Neural progenitor cell (in vitro differentiated cells): ENCODE data around the gene C1QC. TPM values are rescaled to one million over a fixed set of nuclear protein-coding genes. Genes with fewer than 3 reads are reported as not detected.

Experiments used
- DNase-seq: peaks from one replicate; pipeline ENCODE4 v3.0.0-alpha.2; 2016; ENCODE audit warnings: low spot score
- H2AFZ ChIP-seq: fragments of 200-600 bp; sonication (generic); replicated peaks from 2 replicates; pipeline ENCODE4 v1.6.1; 2016; ENCODE audit warnings: antibody characterized with exemption
- H3F3A ChIP-seq: fragments of 200-600 bp; sonication (generic); 2 replicates; pipeline ENCODE4 v1.6.1; 2016; ENCODE audit warnings: antibody characterized with exemption, low read depth
- H3K27ac ChIP-seq: fragments of 200-600 bp; sonication (generic); 2 replicates; pipeline ENCODE4 v1.5.1; 2016; ENCODE audit warnings: mild to moderate bottlenecking
- H3K27me3 ChIP-seq: fragments of 200-600 bp; sonication (generic); 2 replicates; pipeline ENCODE4 v1.6.1; 2016; ENCODE audit warnings: mild to moderate bottlenecking, moderate library complexity
- H3K36me3 ChIP-seq: fragments of 200-600 bp; sonication (generic); 2 replicates; pipeline ENCODE4 v1.5.1; 2016
- H3K4me1 ChIP-seq: fragments of 200-600 bp; sonication (generic); 2 replicates; pipeline ENCODE4 v1.6.1; 2016; ENCODE audit warnings: mixed run types
- H3K4me2 ChIP-seq: fragments of 200-600 bp; sonication (generic); 2 replicates; pipeline ENCODE4 v1.6.1; 2016
- H3K4me3 ChIP-seq: fragments of 200-600 bp; sonication (generic); 2 replicates; pipeline ENCODE4 v1.5.1; 2016
- H3K79me2 ChIP-seq: fragments of 200-600 bp; sonication (generic); 2 replicates; pipeline ENCODE4 v1.6.1; 2016; ENCODE audit warnings: low read depth
- H3K9ac ChIP-seq: fragments of 200-600 bp; sonication (generic); 2 replicates; pipeline ENCODE4 v1.6.1; 2016
- H3K9me3 ChIP-seq: fragments of 200-600 bp; sonication (generic); 2 replicates; pipeline ENCODE4 v1.5.1; 2016; ENCODE audit warnings: low read depth
- H4K20me1 ChIP-seq: fragments of 200-600 bp; sonication (generic); 2 replicates; pipeline ENCODE4 v1.6.1; 2016; ENCODE audit warnings: low read depth
- H3K27ac Mint-ChIP-seq: 3 replicates; pipeline ENCODE4 v1.8.0; 2021; ENCODE audit warnings: mixed read lengths
- H3K27me3 Mint-ChIP-seq: 2 replicates; pipeline ENCODE4 v1.8.0; 2022; ENCODE audit warnings: low read depth, mild to moderate bottlenecking, inconsistent platforms, moderate library complexity, mixed read lengths; ENCODE audit not compliant: insufficient read depth
- H3K36me3 Mint-ChIP-seq: 3 replicates; pipeline ENCODE4 v1.8.0; 2021; ENCODE audit warnings: mixed read lengths
- H3K4me1 Mint-ChIP-seq: 3 replicates; pipeline ENCODE4 v1.8.0; 2021; ENCODE audit warnings: mixed read lengths
- H3K4me3 Mint-ChIP-seq: 3 replicates; pipeline ENCODE4 v1.8.0; 2021; ENCODE audit warnings: mild to moderate bottlenecking, moderate library complexity, mixed read lengths
- H3K9me3 Mint-ChIP-seq: 3 replicates; pipeline ENCODE4 v1.8.0; 2020; ENCODE audit warnings: mixed read lengths
- CTCF ChIP-seq: fragments of 200-600 bp; sonication (generic); IDR thresholded peaks from 2 replicates; pipeline ENCODE4 v1.5.1; 2017; ENCODE audit warnings: antibody characterized with exemption, mild to moderate bottlenecking
- EZH2 ChIP-seq: fragments of 200-600 bp; sonication (generic); IDR thresholded peaks from 2 replicates; pipeline ENCODE4 v1.6.1; 2017; ENCODE audit warnings: antibody characterized with exemption, mild to moderate bottlenecking, moderate library complexity
- EZH2phosphoT487 ChIP-seq: fragments of 200-600 bp; sonication (generic); IDR thresholded peaks from 2 replicates; pipeline ENCODE4 v1.6.1; 2017; ENCODE audit warnings: antibody characterized with exemption
- total RNA-seq: library from RNA; depleted of rRNA; stranded (reverse); fragments of >200 nt; gene quantifications from 2 replicates; pipeline ENCODE4 v1.2.3, GENCODE V29; 2015; ENCODE audit warnings: low replicate concordance

Gene C1QC
- total RNA-seq, 1 donor from 2014 or later, result not detected

GRCh38 chr1:22628698-22629444 is 14.6 kb upstream of the C1QC start:
- Histone ChIP-seq H3K79me2 (no peaks in the 10 kb centered on the region), H3K4me3 (no peak overlapping the region)

GRCh38 chr1:22629886-22630285 is 13.5 kb upstream of the C1QC start:
- Histone ChIP-seq H3K4me2 (peak overlapping the region; percentile 16), H3K4me1 (peaks cover 17% of the 10 kb centered on the region), H3K79me2 (no peaks in the 10 kb centered on the region), H3K36me3 (no peaks in the 10 kb centered on the region), H3K4me3 (no peak overlapping the region), H2AFZ (peak overlapping the region; percentile 85), H3F3A (peaks cover 13% of the 10 kb centered on the region), H3K27me3 (peaks cover 4% of the 10 kb centered on the region), H4K20me1 (peaks cover 20% of the 10 kb centered on the region), H3K9ac (no peak overlapping the region), H3K27ac (no peak overlapping the region), H3K9me3 (no peaks in the 10 kb centered on the region)
- DNase-seq, result no peak
- H3K9me3 Mint-ChIP-seq, result peaks cover 3% of the 10 kb centered on the region
- no peak for TF ChIP-seq CTCF
- TF ChIP-seq EZH2, result no peak
- TF ChIP-seq EZH2phosphoT487, result no peak
- peaks cover 16% of the 10 kb centered on the region for H3K4me1 Mint-ChIP-seq
- no peaks in the 10 kb centered on the region for H3K36me3 Mint-ChIP-seq
- no peak overlapping the region for H3K4me3 Mint-ChIP-seq
- H3K27me3 Mint-ChIP-seq, result peaks cover 45% of the 10 kb centered on the region
- no peak overlapping the region for H3K27ac Mint-ChIP-seq

More at GRCh38 chr1:22628698-22629444, 14.6 kb upstream of the C1QC start:
- Mint-ChIP-seq H3K9me3 (peaks cover 3% of the 10 kb centered on the region), H3K4me1 (peaks cover 16% of the 10 kb centered on the region), H3K27me3 (peaks cover 46% of the 10 kb centered on the region), H3K36me3 (no peaks in the 10 kb centered on the region), H3K4me3 (no peak overlapping the region), H3K27ac (no peak overlapping the region)
- no peaks in the 10 kb centered on the region for H3K9me3 ChIP-seq
- H3K4me1 ChIP-seq, result peaks cover 17% of the 10 kb centered on the region
- no peaks in the 10 kb centered on the region for H3K36me3 ChIP-seq
- H3K4me2 ChIP-seq, result no peak overlapping the region
- no peak overlapping the region for H3K9ac ChIP-seq
- H3F3A ChIP-seq, result peaks cover 13% of the 10 kb centered on the region
- DNase-seq, result no peak
- H4K20me1 ChIP-seq, result peaks cover 26% of the 10 kb centered on the region
- peaks cover 4% of the 10 kb centered on the region for H3K27me3 ChIP-seq
- TF ChIP-seq EZH2 (no peak), CTCF (no peak), EZH2phosphoT487 (no peak)
- no peak overlapping the region for H2AFZ ChIP-seq
- H3K27ac ChIP-seq, result no peak overlapping the region

- Mint-ChIP-seq H3K9me3 (no peaks in the 10 kb centered on the region), H3K27ac (no peak overlapping the region), H3K27me3 (peaks cover 30% of the 10 kb centered on the region), H3K36me3 (no peaks in the 10 kb centered on the region), H3K4me3 (no peak overlapping the region), H3K4me1 (peaks cover 14% of the 10 kb centered on the region)
- no peak overlapping the region for H3K9ac ChIP-seq
- no peaks in the 10 kb centered on the region for H3K36me3 ChIP-seq
- H3K27me3 ChIP-seq, result no peaks in the 10 kb centered on the region
- no peak overlapping the region for H2AFZ ChIP-seq
- peaks cover 13% of the 10 kb centered on the region for H3K4me1 ChIP-seq
- peaks cover 6% of the 10 kb centered on the region for H3F3A ChIP-seq
- DNase-seq, result no peak
- no peaks in the 10 kb centered on the region for H3K79me2 ChIP-seq
- H3K9me3 ChIP-seq, result no peaks in the 10 kb centered on the region
- no peaks in the 10 kb centered on the region for H4K20me1 ChIP-seq
- no peak overlapping the region for H3K27ac ChIP-seq
- H3K4me2 ChIP-seq, result no peak overlapping the region
- TF ChIP-seq CTCF, result no peak
- no peak for TF ChIP-seq EZH2phosphoT487
- no peak for TF ChIP-seq EZH2
- H3K4me3 ChIP-seq, result no peak overlapping the region
Observed at GRCh38 chr1:22633697-22634463, 9.6 kb upstream of the C1QC start.
